Mesenchymal stem cell (in vitro differentiated cells and primary cell): Measurements from ENCODE around the gene NELFB.

ENCODE experiments used
- DNase-seq: peaks from one replicate; pipeline ENCODE4 v3.0.0-alpha.2; 2013
- H2AFZ ChIP-seq: one replicate; pipeline ENCODE4 v1.6.1; 2013; ENCODE audit warnings: low read depth, mild to moderate bottlenecking, control low read depth, inconsistent platforms, low read length, moderate library complexity
- H2AK5ac ChIP-seq: 2 replicates; pipeline ENCODE4 v1.6.1; 2013; ENCODE audit warnings: low read length, moderate library complexity, mild to moderate bottlenecking, inconsistent platforms; ENCODE audit not compliant: severe bottlenecking
- H2BK120ac ChIP-seq: one replicate; pipeline ENCODE4 v1.6.1; 2013; ENCODE audit warnings: low read depth, mild to moderate bottlenecking, inconsistent platforms, low read length, moderate library complexity
- H2BK12ac ChIP-seq, 2 experiments: one replicate each; pipeline ENCODE4 v1.6.1; 2013; ENCODE audit warnings: inconsistent platforms in 2 of 2, low read length in 2 of 2, mild to moderate bottlenecking in 2 of 2, moderate library complexity in 2 of 2, control low read depth in 1 of 2
- H2BK15ac ChIP-seq: one replicate; pipeline ENCODE4 v1.6.1; 2013; ENCODE audit warnings: mild to moderate bottlenecking, low read depth, inconsistent platforms; ENCODE audit not compliant: poor library complexity, severe bottlenecking
- H2BK5ac ChIP-seq: 2 replicates; pipeline ENCODE4 v1.6.1; 2013; ENCODE audit warnings: low read depth, mild to moderate bottlenecking, low read length, control low read depth, inconsistent platforms; ENCODE audit not compliant: poor library complexity, severe bottlenecking
- H3K14ac ChIP-seq, 2 experiments: one replicate each; pipeline ENCODE4 v1.6.1; 2013; ENCODE audit warnings: inconsistent platforms in 2 of 2, low read length in 2 of 2, control low read depth in 1 of 2, mild to moderate bottlenecking in 1 of 2, moderate library complexity in 1 of 2
- H3K18ac ChIP-seq, 2 experiments: one replicate each; pipeline ENCODE4 v1.6.1; 2013; ENCODE audit warnings: inconsistent platforms in 2 of 2, low read length in 2 of 2, control low read depth in 1 of 2, low read depth in 1 of 2, mild to moderate bottlenecking in 1 of 2
- H3K23ac ChIP-seq, 2 experiments: one replicate each; pipeline ENCODE4 v1.6.1; 2013; ENCODE audit warnings: inconsistent platforms in 2 of 2, low read length in 2 of 2, mild to moderate bottlenecking in 2 of 2, moderate library complexity in 2 of 2, control low read depth in 1 of 2
- H3K27ac ChIP-seq: 2 replicates; pipeline ENCODE4 v1.5.1; 2013; ENCODE audit warnings: mild to moderate bottlenecking, moderate library complexity, low read length, control low read depth, inconsistent platforms; ENCODE audit not compliant: poor library complexity, severe bottlenecking
- H3K27me3 ChIP-seq, 2 experiments: 2 replicates each; pipeline versions ENCODE4 v1.6.1 to v1.7.0; 2013; ENCODE audit warnings: low read length in 2 of 2, mild to moderate bottlenecking in 2 of 2, moderate library complexity in 2 of 2, control low read depth in 1 of 2, inconsistent platforms in 1 of 2; ENCODE audit not compliant: control insufficient read depth in 1 of 2, insufficient read depth in 1 of 2
- H3K36me3 ChIP-seq, 2 experiments: 2 replicates each; pipeline versions ENCODE4 v1.6.1 to v1.7.0; 2013; ENCODE audit warnings: low read length in 2 of 2, control low read depth in 1 of 2, inconsistent platforms in 1 of 2, low read depth in 1 of 2, mild to moderate bottlenecking in 1 of 2; ENCODE audit not compliant: insufficient read depth in 2 of 2, control insufficient read depth in 1 of 2
- H3K4ac ChIP-seq, 2 experiments: one replicate each; pipeline ENCODE4 v1.6.1; 2013; ENCODE audit warnings: inconsistent platforms in 2 of 2, low read length in 2 of 2, mild to moderate bottlenecking in 2 of 2, moderate library complexity in 2 of 2, control low read depth in 1 of 2, low read depth in 1 of 2
- H3K4me1 ChIP-seq: 2 replicates; pipeline ENCODE4 v1.6.1; 2013; ENCODE audit warnings: low read depth, low read length, control low read depth; ENCODE audit not compliant: control insufficient read depth, insufficient read depth
- H3K4me2 ChIP-seq: 2 replicates; pipeline ENCODE4 v1.6.1; 2013; ENCODE audit warnings: low read length, mild to moderate bottlenecking, inconsistent platforms; ENCODE audit not compliant: poor library complexity, severe bottlenecking
- H3K4me3 ChIP-seq, 2 experiments: 2 replicates each; pipeline versions ENCODE4 v1.5.1 to v1.7.0; 2013; ENCODE audit warnings: low read length in 2 of 2, mild to moderate bottlenecking in 2 of 2, control low read depth in 1 of 2, low read depth in 1 of 2; ENCODE audit not compliant: insufficient read depth in 1 of 2
- H3K79me1 ChIP-seq: replicated peaks from 2 replicates; pipeline ENCODE4 v1.6.1; 2013; ENCODE audit warnings: mild to moderate bottlenecking, control low read depth, low read length, inconsistent platforms; ENCODE audit not compliant: poor library complexity, severe bottlenecking
- H3K9ac ChIP-seq: 2 replicates; pipeline ENCODE4 v1.7.0; 2013; ENCODE audit warnings: mild to moderate bottlenecking, low read length, moderate library complexity
- H3K9me3 ChIP-seq: 2 replicates; pipeline ENCODE4 v1.7.0; 2013; ENCODE audit warnings: mild to moderate bottlenecking, low read length; ENCODE audit not compliant: control insufficient read depth
- H4K8ac ChIP-seq: one replicate; pipeline ENCODE4 v1.6.1; 2013; ENCODE audit warnings: inconsistent platforms, mild to moderate bottlenecking, low read length, moderate library complexity
- H4K91ac ChIP-seq: one replicate; pipeline ENCODE4 v1.6.1; 2013; ENCODE audit warnings: mild to moderate bottlenecking, low read length, inconsistent platforms
- WGBS: methylation state at CpG from one replicate; pipeline ENCODE4 v1.1.7; 2013; ENCODE audit warnings: mixed read lengths; 5-methylcytosine and 5-hydroxymethylcytosine counted together

Gene NELFB

GRCh38 chr9:137227054-137227852 is 27.9 kb upstream of the NELFB start, which contains the start of gene RNF224:
Gene RNF224, plus strand, starts transcription at chr9:137227502. Its CDS starts 834 bp downstream, at chr9:137228336.
- H2BK15ac ChIP-seq: no peak within 1 kb of the TSS
- no peak within 1 kb of the TSS for H2BK5ac ChIP-seq
- 56% methylated on average over 25 of the region's 25 CpGs for WGBS
- no peak within 1 kb of the TSS for H3K4ac ChIP-seq
- H3K14ac ChIP-seq: no peak within 1 kb of the TSS
- no peak within 1 kb of the TSS for H3K4me2 ChIP-seq
- no peak within 1 kb of the TSS for H2AFZ ChIP-seq
- H3K9me3 ChIP-seq: no peaks in the 10 kb centered on the region
- H3K18ac ChIP-seq: peak within 1 kb of the TSS in 1 of 2 experiments; percentile 35
- H3K27me3 ChIP-seq: peaks cover 0 to 43% of the 10 kb centered on the region in 2 experiments
- no peak within 1 kb of the TSS for H2BK120ac ChIP-seq
- H3K23ac ChIP-seq: no peak within 1 kb of the TSS
- H3K4me1 ChIP-seq: peaks cover 32% of the 10 kb centered on the region
- no peaks in the 10 kb centered on the region for H3K79me1 ChIP-seq
- H4K91ac ChIP-seq: peak within 1 kb of the TSS; percentile 55
- no peak within 1 kb of the TSS for H3K4me3 ChIP-seq
- H3K27ac ChIP-seq: no peak within 1 kb of the TSS
- H3K36me3 ChIP-seq: peaks cover 0 to 4% of the 10 kb centered on the region in 2 experiments
- no peak within 1 kb of the TSS for H3K9ac ChIP-seq
- peak within 1 kb of the TSS; percentile 1 for H4K8ac ChIP-seq
- peak; percentile 76 for DNase-seq
- no peak within 1 kb of the TSS for H2AK5ac ChIP-seq
- H2BK12ac ChIP-seq: no peak within 1 kb of the TSS

GRCh38 chr9:137227853-137228505 is 27.1 kb upstream of the NELFB start:
- no peak overlapping the region for H3K18ac ChIP-seq
- no peak overlapping the region for H3K4ac ChIP-seq
- no peak overlapping the region for H3K14ac ChIP-seq
- H3K79me1 ChIP-seq: no peaks in the 10 kb centered on the region
- peaks cover 0 to 49% of the 10 kb centered on the region in 2 experiments for H3K27me3 ChIP-seq
- DNase-seq: no peak
- H4K91ac ChIP-seq: no peak overlapping the region
- no peak overlapping the region for H4K8ac ChIP-seq
- WGBS: 71% methylated on average over 16 of the region's 18 CpGs
- H3K4me3 ChIP-seq: no peak overlapping the region
- no peak overlapping the region for H2AFZ ChIP-seq
- no peak overlapping the region for H2BK5ac ChIP-seq
- H2AK5ac ChIP-seq: no peak overlapping the region
- no peak overlapping the region for H3K4me2 ChIP-seq
- no peak overlapping the region for H3K27ac ChIP-seq
- peaks cover 0 to 4% of the 10 kb centered on the region in 2 experiments for H3K36me3 ChIP-seq
- H2BK15ac ChIP-seq: no peak overlapping the region
- H3K9ac ChIP-seq: no peak overlapping the region
- H2BK120ac ChIP-seq: no peak overlapping the region
- no peak overlapping the region for H2BK12ac ChIP-seq
- peaks cover 24% of the 10 kb centered on the region for H3K4me1 ChIP-seq
- H3K9me3 ChIP-seq: no peaks in the 10 kb centered on the region
- H3K23ac ChIP-seq: no peak overlapping the region

- 89% methylated on average over 29 of the region's 29 CpGs for WGBS
- H3K9me3 ChIP-seq: no peaks in the 10 kb centered on the region
Measured at GRCh38 chr9:137228506-137228967, 26.6 kb upstream of the NELFB start.

More at GRCh38 chr9:137228506-137228967, 26.6 kb upstream of the NELFB start:
- H3K14ac ChIP-seq: no peak overlapping the region
- H2BK5ac ChIP-seq: no peak overlapping the region
- H2BK120ac ChIP-seq: no peak overlapping the region
- H3K79me1 ChIP-seq: no peaks in the 10 kb centered on the region
- H3K4me1 ChIP-seq: peaks cover 22% of the 10 kb centered on the region
- H3K4me2 ChIP-seq: no peak overlapping the region
- H4K91ac ChIP-seq: no peak overlapping the region
- H3K27ac ChIP-seq: no peak overlapping the region
- no peak for DNase-seq
- no peak overlapping the region for H2BK12ac ChIP-seq
- H3K9ac ChIP-seq: no peak overlapping the region
- peaks cover 0 to 54% of the 10 kb centered on the region in 2 experiments for H3K27me3 ChIP-seq
- H2BK15ac ChIP-seq: no peak overlapping the region
- peaks cover 0 to 4% of the 10 kb centered on the region in 2 experiments for H3K36me3 ChIP-seq
- no peak overlapping the region for H3K4me3 ChIP-seq
- no peak overlapping the region for H4K8ac ChIP-seq
- no peak overlapping the region for H3K4ac ChIP-seq
- no peak overlapping the region for H2AK5ac ChIP-seq
- no peak overlapping the region for H3K18ac ChIP-seq
- no peak overlapping the region for H2AFZ ChIP-seq
- H3K23ac ChIP-seq: no peak overlapping the region
